ENCODE measurements around the gene WFDC10A.

DNA sequence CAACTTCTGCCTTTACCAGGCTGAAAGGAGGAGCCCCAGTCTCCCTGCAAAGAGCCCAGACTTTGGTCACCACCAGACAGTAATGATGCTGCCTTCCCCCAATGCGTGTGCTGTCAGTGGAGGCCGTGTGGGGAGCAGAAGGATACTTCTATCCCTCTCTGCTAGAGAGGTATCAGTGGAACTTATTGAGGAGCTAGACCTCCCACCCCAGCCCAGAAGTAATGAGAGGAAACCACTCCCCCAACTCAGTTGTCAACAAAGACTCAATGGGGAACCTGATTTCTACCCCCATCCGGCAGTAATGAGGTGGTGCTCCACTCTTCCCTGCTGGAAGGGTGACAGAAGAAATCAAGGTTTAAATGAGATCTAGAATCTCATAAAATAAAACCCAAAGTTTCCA is 46.0 kb upstream of the WFDC10A start:
- TF ChIP-seq, protein P1, sequence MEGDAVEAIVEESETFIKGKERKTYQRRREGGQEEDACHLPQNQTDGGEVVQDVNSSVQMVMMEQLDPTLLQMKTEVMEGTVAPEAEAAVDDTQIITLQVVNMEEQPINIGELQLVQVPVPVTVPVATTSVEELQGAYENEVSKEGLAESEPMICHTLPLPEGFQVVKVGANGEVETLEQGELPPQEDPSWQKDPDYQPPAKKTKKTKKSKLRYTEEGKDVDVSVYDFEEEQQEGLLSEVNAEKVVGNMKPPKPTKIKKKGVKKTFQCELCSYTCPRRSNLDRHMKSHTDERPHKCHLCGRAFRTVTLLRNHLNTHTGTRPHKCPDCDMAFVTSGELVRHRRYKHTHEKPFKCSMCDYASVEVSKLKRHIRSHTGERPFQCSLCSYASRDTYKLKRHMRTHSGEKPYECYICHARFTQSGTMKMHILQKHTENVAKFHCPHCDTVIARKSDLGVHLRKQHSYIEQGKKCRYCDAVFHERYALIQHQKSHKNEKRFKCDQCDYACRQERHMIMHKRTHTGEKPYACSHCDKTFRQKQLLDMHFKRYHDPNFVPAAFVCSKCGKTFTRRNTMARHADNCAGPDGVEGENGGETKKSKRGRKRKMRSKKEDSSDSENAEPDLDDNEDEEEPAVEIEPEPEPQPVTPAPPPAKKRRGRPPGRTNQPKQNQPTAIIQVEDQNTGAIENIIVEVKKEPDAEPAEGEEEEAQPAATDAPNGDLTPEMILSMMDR (conservative IDR thresholded peaks at IDR 0.05 in 1 of 2, IDR thresholded peaks at IDR 0.05 in 1 of 2; ENCODE audit: low read depth in 1 of 2, low read length in 2 of 2) = no peak
- no peak for TF ChIP-seq EZH2 (IDR thresholded peaks at IDR 0.05; ENCODE audit: low read length, missing control alignments)
